HepG2 (cell line): ENCODE results near the gene STK24. TPM values are rescaled to one million over a fixed set of nuclear protein-coding genes. Genes with fewer than 3 reads are reported as not detected.

Experiments used
- ATAC-seq: fragments of 200-7000 bp; cut with Tn5 transposase; 3 replicates; pipeline ENCODE4 v1.9.1; 2020; ENCODE audit warnings: mild to moderate bottlenecking, moderate library complexity
- BruUV-seq: library from RNA; stranded (reverse); fragments of 400-500 nt; replicated peaks from 2 replicates; lab custom pipeline; 2021; lab: Mats Ljungman, UMichigan
- CTCF ChIA-PET: fragments of 300-600 bp; formaldehyde crosslinking; extraction: SDS; loops from one replicate; lab custom pipeline; 2021; ENCODE audit warnings: low total read pairs, inconsistent platforms, low intra/inter-chr PET ratio; lab: Yijun Ruan, JAX
- POLR2A ChIA-PET: fragments of 350-600 bp; sonication (Branson Sonifier 250); formaldehyde crosslinking; loops from one replicate; lab custom pipeline; 2020; ENCODE audit warnings: antibody characterized with exemption, inconsistent platforms; lab: Yijun Ruan, JAX
- DNase-seq: peaks from one replicate; pipeline ENCODE4 v3.0.0-alpha.2; 2015; ENCODE audit warnings: low spot score
- FAIRE-seq: peaks from 3 replicates; lab custom pipeline; 2011; peaks lifted over from hg19 to GRCh38; lab: Jason Lieb, UNC
- H2AFZ ChIP-seq: one replicate; pipeline ENCODE4 v1.6.1; 2011; ENCODE audit warnings: low read length, inconsistent platforms
- H3K27ac ChIP-seq: fragments of 300-600 bp; 3 replicates; pipeline ENCODE4 v1.8.0; 2011; ENCODE audit warnings: mixed run types, mild to moderate bottlenecking, mixed read lengths, low read length, inconsistent platforms; ENCODE audit not compliant: insufficient read depth; ENCODE audit errors: extremely low read length
- H3K27me3 ChIP-seq, 2 experiments: fragments of 200-600 bp in 1 of 2; 2 replicates in 1 of 2; 3 replicates in 1 of 2; pipeline versions ENCODE4 v1.6.0 to v1.8.0; 2011; ENCODE audit warnings: low read length in 2 of 2, mild to moderate bottlenecking in 2 of 2, moderate library complexity in 2 of 2, inconsistent platforms in 1 of 2; ENCODE audit not compliant: insufficient read depth in 2 of 2, control insufficient read depth in 1 of 2
- H3K36me3 ChIP-seq, 2 experiments: fragments of 200-600 bp in 1 of 2; replicated peaks in 1 of 2; 2 replicates in 1 of 2; 3 replicates in 1 of 2; pipeline versions ENCODE4 v1.5.1 to v1.8.0; 2011; ENCODE audit warnings: low read length in 2 of 2, inconsistent platforms in 1 of 2; ENCODE audit not compliant: insufficient read depth in 2 of 2, control insufficient read depth in 1 of 2
- H3K4me1 ChIP-seq: 2 replicates; pipeline ENCODE4 v1.5.1; 2012; ENCODE audit warnings: low read length, inconsistent platforms; ENCODE audit not compliant: insufficient read depth
- H3K4me2 ChIP-seq: 2 replicates; pipeline ENCODE4 v1.6.0; 2011; ENCODE audit warnings: low read depth, low read length, inconsistent platforms
- H3K4me3 ChIP-seq, 3 experiments: fragments of 200-600 bp in 1 of 3; sonication (generic), shearing (Covaris generic) in 1 of 3; replicated peaks in 1 of 3; 2 replicates each; pipeline ENCODE4 v1.5.1; 2011 to 2016; ENCODE audit warnings: low read length in 3 of 3, inconsistent platforms in 2 of 3, low read depth in 2 of 3, mild to moderate bottlenecking in 2 of 3, control low read depth in 1 of 3, mixed read lengths in 1 of 3; ENCODE audit not compliant: insufficient read depth in 1 of 3
- H3K79me2 ChIP-seq: one replicate; pipeline ENCODE4 v1.6.1; 2011; ENCODE audit warnings: low read length, inconsistent platforms; ENCODE audit not compliant: insufficient read depth
- H3K9ac ChIP-seq: 2 replicates; pipeline ENCODE4 v1.6.0; 2011; ENCODE audit warnings: mild to moderate bottlenecking, low read depth, low read length, inconsistent platforms; ENCODE audit not compliant: insufficient read depth
- H3K9me3 ChIP-seq: 2 replicates; pipeline ENCODE4 v1.5.1; 2012; ENCODE audit warnings: mild to moderate bottlenecking, low read length
- H4K20me1 ChIP-seq: 2 replicates; pipeline ENCODE4 v1.6.0; 2011; ENCODE audit warnings: inconsistent platforms, mild to moderate bottlenecking, low read length, moderate library complexity; ENCODE audit not compliant: insufficient read depth
- SMYD3 ChIP-seq: sonication (generic); formaldehyde crosslinking; IDR thresholded peaks from 2 replicates; pipeline ENCODE4 v1.8.1; 2023; ENCODE audit warnings: mild to moderate bottlenecking, missing genetic modification reagents
- WGBS: methylation state at CpG from one replicate; pipeline ENCODE4 v1.1.6; 2017; ENCODE audit warnings: low lambda C conversion rate; 5-methylcytosine and 5-hydroxymethylcytosine counted together
- in situ Hi-C: cut with HindIII; loops from 2 replicates; pipeline ENCODE4 v1.10.0; 2017; ENCODE audit warnings: low pct_unique_long_range_greater_than_20kb; ENCODE audit not compliant: extremely low pct_ligation_motif_present
- intact Hi-C: fragments of 100-400 bp; cut with micrococcal nuclease; formaldehyde crosslinking; loops from one replicate; pipeline ENCODE4 v1.10.0; 2022; ENCODE audit not compliant: unreplicated experiment
- polyA plus RNA-seq, 8 experiments: library from polyadenylated mRNA; depleted of rRNA in 3 of 8; stranded (reverse) in 7 of 8; unstranded in 1 of 8; fragments of >200 nt; fragmentation: Illumina TruSeq in 4 of 8; extraction: Trizol in 4 of 8; gene quantifications; 2 replicates each; pipeline versions ENCODE4 v1.2.1 to v1.2.3, GENCODE V29; 2011 to 2016; ENCODE audit warnings: low read depth in 4 of 8, missing spikeins in 1 of 8, mixed read lengths in 1 of 8; ENCODE audit not compliant: insufficient read depth in 1 of 8
- total RNA-seq, 5 experiments: library from RNA; depleted of rRNA; stranded (reverse); fragments of >200 nt; fragmentation: Illumina TruSeq; extraction: Trizol; gene quantifications; 2 replicates each; pipeline ENCODE4 v1.2.3, GENCODE V29; 2016; ENCODE audit warnings: low read depth in 1 of 5
- TF ChIP-seq, protein P1 (sequence below), 2 experiments: fragments of 450-650 bp in 1 of 2; sonication (generic) in 1 of 2; formaldehyde crosslinking in 1 of 2; IDR thresholded peaks; 2 replicates each; pipeline versions ENCODE4 v1.6.1 to v1.8.0; 2016 to 2022; ENCODE audit warnings: antibody characterized with exemption in 1 of 2, mild to moderate bottlenecking in 1 of 2, missing genetic modification reagents in 1 of 2

Gene STK24
- total and polyA plus RNA-seq, 2 of the 13 experiments (the other 11 are each of a cell fraction or from before 2014, with no cell fraction given) = 51.3 to 73.0 TPM

DNA sequence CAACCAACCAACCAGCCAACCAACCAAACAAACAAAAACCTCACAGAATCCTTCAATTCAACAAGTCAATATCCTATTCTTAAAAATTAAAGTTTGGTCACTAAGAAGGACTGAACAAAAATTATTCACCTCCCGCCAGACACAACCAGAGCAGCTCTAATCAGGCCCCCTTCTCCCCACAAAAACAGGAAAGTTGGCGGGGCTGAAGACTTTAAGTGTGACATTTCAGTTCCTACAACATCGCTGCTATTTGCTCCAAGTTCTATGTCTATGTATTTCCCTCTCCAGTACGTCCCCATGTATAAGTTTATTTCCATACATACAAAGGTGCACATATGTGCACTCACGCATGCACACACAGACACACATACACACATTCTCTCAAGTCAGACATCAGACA lies 32.8 kb upstream of the STK24 start (continued):
- TF ChIP-seq, protein P1, sequence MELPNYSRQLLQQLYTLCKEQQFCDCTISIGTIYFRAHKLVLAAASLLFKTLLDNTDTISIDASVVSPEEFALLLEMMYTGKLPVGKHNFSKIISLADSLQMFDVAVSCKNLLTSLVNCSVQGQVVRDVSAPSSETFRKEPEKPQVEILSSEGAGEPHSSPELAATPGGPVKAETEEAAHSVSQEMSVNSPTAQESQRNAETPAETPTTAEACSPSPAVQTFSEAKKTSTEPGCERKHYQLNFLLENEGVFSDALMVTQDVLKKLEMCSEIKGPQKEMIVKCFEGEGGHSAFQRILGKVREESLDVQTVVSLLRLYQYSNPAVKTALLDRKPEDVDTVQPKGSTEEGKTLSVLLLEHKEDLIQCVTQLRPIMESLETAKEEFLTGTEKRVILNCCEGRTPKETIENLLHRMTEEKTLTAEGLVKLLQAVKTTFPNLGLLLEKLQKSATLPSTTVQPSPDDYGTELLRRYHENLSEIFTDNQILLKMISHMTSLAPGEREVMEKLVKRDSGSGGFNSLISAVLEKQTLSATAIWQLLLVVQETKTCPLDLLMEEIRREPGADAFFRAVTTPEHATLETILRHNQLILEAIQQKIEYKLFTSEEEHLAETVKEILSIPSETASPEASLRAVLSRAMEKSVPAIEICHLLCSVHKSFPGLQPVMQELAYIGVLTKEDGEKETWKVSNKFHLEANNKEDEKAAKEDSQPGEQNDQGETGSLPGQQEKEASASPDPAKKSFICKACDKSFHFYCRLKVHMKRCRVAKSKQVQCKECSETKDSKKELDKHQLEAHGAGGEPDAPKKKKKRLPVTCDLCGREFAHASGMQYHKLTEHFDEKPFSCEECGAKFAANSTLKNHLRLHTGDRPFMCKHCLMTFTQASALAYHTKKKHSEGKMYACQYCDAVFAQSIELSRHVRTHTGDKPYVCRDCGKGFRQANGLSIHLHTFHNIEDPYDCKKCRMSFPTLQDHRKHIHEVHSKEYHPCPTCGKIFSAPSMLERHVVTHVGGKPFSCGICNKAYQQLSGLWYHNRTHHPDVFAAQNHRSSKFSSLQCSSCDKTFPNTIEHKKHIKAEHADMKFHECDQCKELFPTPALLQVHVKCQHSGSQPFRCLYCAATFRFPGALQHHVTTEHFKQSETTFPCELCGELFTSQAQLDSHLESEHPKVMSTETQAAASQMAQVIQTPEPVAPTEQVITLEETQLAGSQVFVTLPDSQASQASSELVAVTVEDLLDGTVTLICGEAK (IDR thresholded peaks at IDR 0.05) = no peak
- TF ChIP-seq, protein P1 (CRISPR knock-in tag; IDR thresholded peaks at IDR 0.05) = no peak

DNA sequence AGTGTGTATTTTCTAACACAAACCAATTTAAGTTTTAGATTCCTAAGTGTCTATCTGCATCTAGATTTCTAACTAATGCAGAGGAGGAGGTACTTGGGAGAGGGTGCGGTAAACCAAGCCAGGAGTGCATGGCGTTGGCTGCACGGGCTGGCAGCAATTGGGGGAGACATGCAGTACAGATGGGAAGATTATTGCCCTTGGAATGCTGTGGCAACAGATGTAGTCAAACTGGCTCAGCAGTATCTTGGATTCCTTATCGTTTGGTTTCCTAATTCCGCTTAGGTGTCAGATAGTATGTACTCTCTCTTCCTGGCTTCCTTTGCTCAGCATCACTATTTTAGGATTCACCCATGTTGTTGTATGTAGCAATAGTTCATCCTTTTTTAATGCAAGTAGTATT lies 29.4 kb upstream of the STK24 start:
- Histone ChIP-seq H3K4me3 (no peak overlapping the region), H2AFZ (no peak overlapping the region), H3K9ac (no peak overlapping the region), H3K9me3 (no peaks in the 10 kb centered on the region), H3K4me2 (no peak overlapping the region), H3K79me2 (no peaks in the 10 kb centered on the region), H3K4me1 (peaks cover 5% of the 10 kb centered on the region), H3K36me3 (no peaks in the 10 kb centered on the region; a peak in 1 of 5 replicates), H4K20me1 (no peaks in the 10 kb centered on the region), H3K27ac (no peak overlapping the region), H3K27me3 (no peaks in the 10 kb centered on the region)
- BruUV-seq = no TSS peak
- TF ChIP-seq SMYD3 = no peak
- ChIA-PET CTCF (no interaction called here), POLR2A (no interaction called here)
- WGBS = 48% methylated on average over 5 of the region's 5 CpGs
- FAIRE-seq (no peak), DNase-seq (no peak), ATAC-seq (no peak)
- intact Hi-C loops (no loop called here), in situ Hi-C loops (no loop called here)
